ENCODE results near the gene ADAMTS10.
A peak's percentile ranks its signal among the peaks of the same experiment; 100 is the strongest.
"Not testable (repeated sequence)": the region's sequence is repeated elsewhere in the genome, so short reads cannot be mapped to it uniquely, and the experiment has no call there.

ADAMTS10 gene

DNA sequence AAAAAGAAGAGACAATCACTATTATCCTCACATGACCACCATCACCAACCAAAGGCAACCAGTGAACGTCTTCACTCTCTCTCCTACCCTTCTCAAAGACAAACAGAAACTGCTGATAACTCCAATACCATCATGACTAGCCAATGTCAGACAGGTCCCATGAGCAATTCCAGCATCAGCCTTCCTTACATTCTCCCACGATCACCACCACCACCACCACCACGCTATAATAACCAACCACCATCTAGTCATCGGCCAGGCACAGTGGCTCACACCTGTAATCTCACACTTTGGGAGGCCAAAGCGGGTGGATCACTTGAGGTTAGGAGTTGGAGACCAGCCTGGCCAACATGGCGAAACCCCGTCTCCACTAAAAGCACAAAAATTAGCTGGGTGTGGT, 37.2 kb downstream of the ADAMTS10 start:
- TF ChIP-seq, protein P1, sequence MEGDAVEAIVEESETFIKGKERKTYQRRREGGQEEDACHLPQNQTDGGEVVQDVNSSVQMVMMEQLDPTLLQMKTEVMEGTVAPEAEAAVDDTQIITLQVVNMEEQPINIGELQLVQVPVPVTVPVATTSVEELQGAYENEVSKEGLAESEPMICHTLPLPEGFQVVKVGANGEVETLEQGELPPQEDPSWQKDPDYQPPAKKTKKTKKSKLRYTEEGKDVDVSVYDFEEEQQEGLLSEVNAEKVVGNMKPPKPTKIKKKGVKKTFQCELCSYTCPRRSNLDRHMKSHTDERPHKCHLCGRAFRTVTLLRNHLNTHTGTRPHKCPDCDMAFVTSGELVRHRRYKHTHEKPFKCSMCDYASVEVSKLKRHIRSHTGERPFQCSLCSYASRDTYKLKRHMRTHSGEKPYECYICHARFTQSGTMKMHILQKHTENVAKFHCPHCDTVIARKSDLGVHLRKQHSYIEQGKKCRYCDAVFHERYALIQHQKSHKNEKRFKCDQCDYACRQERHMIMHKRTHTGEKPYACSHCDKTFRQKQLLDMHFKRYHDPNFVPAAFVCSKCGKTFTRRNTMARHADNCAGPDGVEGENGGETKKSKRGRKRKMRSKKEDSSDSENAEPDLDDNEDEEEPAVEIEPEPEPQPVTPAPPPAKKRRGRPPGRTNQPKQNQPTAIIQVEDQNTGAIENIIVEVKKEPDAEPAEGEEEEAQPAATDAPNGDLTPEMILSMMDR (IDR thresholded peaks at IDR 0.05; ENCODE audit: low read depth, low read length), result no peak
- H3K4me3 ChIP-seq (ENCODE audit: low read depth, low read length), result no peak overlapping the region

DNA sequence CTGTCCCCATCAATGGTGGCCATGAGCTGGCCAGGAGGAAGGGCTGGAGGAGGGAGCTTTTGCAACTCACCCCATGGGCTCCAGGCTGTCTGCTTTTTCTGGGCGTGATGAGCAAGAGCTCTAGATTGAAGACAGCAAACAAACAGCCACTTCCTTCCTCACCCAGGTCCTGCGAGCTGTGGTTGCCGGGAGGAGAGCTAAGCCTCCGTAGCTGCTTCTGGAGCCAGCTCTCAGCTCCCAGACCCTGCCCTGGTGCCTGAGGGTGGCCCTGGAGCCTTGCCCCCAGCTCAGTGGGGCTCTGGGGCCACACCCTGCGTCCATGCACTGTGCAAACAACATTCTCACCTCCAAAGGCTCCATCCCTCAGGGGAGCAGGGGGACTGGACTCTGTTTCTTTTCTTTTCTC, 39.5 kb downstream of the ADAMTS10 start:
- TF ChIP-seq, protein P1 (IDR thresholded peaks at IDR 0.05; ENCODE audit: low read depth, low read length), result no peak
- no peak overlapping the region for H3K4me3 ChIP-seq (ENCODE audit: low read depth, low read length)

DNA sequence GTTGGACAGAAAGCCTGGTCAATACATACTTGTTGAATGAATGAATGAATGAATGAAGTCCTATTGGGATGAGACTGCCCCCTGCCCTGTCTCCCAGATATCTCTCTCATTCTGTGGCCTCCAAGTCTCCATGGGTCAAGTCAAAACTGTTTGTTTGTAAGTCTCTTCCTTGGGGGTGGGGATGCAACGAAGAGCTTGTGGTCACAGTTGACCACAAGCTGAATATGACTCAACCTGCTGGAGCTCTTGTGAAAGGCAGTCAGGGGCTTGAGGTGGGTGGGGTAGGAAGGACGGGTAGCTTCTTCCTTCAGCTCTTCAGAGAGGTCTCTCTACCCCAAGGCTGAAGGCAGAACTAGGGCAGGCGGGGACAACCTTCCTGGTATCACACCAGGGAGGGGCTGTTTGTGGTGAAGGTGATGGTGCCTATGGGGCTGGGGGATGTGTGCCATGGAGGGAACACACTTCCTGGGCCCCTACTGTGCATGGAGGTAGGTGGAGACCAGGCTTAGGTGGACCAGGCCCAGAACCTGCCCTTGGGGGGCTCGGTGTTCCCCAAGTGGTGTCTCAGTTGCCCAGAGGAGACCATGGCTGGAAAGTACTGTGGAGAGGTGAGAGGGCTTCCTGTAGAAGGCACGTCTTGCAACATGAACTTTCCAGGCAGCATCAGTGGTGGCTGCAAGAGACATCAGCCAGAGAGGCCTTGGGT, 41.3 kb downstream of the ADAMTS10 start:
- peak overlapping the region; percentile 20; the same call in 1 of the 2 replicates for H3K4me3 ChIP-seq (ENCODE audit: low read depth, low read length)

DNA sequence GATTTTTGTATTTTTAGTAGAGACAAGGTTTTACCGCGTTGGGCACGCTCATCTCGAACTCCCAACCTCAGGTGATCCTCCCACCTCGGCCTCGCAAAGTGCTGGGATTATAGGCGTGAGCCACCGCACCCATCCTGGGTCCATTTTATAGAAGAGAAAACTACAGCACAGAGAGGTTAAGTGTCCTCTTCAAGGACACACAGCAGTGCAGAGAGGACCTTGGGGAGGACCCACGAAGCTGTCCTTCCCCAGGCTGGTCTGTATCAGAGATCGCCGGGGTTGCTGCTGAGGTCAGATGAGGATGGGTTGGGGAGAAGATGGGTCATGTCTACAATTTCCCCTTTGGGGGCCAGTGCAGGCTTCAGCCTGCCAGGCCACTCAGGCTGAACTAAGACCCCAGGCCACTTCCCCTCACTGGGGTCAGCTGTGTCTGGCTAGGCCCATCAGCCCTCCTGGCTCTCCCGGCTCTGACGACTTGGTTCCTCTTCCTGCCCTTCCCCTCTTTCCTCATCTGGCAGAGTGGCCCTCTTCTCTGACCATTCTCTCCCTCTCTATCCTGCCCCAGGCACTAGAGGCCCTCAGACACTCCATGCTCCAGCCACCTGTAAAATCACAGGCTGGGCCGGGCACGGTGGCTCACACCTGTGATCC, 42.9 kb downstream of the ADAMTS10 start:
- H3K4me3 ChIP-seq (ENCODE audit: low read depth, low read length), result no peak overlapping the region
- TF ChIP-seq, protein P1 (IDR thresholded peaks at IDR 0.05; ENCODE audit: low read depth, low read length), result no peak

More for the DNA sequence above, 41.3 kb downstream of the ADAMTS10 start:
- TF ChIP-seq, protein P1 (IDR thresholded peaks at IDR 0.05; ENCODE audit: low read depth, low read length), result no peak

DNA sequence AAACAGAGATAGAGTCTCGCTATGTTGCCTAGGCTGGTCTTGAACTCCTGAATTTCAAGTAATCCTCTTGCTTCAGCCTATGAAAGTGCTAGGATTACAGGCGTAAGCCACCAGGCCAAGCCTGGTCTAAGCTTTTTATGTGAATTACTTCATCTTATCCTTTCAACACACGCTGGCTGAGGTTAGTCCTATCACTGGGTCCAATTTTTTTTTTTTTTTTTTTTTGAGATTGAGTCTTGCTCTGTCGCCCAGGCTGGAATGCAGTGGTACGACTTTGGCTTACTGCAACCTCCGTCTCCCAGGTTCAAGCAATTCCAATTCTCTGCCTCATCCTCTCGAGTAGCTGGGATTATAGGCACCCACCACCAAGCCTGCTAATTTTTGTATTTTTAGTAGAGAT, 43.7 kb downstream of the ADAMTS10 start:
- H3K4me3 ChIP-seq (ENCODE audit: low read depth, low read length), result no peak overlapping the region
- TF ChIP-seq, protein P1 (IDR thresholded peaks at IDR 0.05; ENCODE audit: low read depth, low read length), result no peak

DNA sequence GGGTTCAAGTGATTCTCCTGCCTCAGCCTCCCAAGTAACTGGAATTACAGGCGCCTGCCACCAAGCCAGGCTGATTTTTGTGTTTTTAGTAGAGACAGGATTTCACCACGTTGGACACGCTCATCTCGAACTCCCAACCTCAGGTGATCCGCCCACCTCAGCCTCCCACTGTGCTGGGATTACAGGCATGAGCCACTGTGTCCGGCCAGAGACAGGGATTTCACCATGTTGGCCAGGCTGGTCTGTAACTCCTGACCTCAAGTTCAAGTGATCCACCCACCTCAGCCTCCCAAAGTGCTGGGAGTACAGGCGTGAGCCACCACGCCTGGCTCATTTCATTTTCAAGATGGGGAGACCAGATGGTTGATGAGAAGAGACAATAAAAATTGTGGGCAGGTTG, 45.6 kb downstream of the ADAMTS10 start:
- H3K4me3 ChIP-seq (ENCODE audit: low read depth, low read length), result not testable (repeated sequence)

DNA sequence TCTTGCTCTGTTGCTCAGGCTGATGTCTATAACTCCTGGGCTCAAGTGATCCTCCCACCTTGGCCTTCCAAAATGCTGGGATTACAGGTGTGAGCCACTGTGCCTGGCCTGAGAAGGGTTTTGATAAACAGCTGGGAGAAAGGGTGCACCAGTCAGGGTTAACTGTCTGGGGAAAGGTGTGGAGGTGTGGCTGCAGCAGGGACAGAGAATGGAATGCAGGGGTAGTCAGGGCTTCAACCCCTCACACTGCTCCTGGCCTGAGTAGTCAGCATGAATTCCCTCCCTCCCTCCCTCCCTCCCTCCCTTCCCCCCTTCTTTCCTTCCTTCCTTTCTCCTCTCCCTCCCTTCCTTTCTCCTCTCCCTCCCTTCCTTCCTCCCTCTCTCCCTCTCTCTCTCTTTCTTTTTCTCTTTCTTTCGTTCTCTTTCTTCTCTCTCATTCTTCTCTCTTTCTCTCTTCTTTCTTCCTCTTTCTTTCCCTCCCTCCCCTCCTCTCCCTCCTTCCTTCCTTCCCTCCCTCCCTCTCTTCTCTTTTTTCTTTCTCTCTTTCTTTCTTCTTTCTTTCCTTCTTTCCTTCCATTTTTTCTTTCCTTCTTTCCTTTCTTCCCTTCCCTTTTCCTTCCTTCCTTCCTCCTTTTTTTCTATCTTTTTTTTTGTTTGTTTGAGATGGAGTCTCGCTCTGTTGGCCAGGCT, 49.3 kb downstream of the ADAMTS10 start:
- TF ChIP-seq, protein P1 (IDR thresholded peaks at IDR 0.05; ENCODE audit: low read depth, low read length), result no peak
- H3K4me3 ChIP-seq (ENCODE audit: low read depth, low read length), result no peak overlapping the region
